ENCODE data around the gene AKR1C3.
"Not testable (repeated sequence)": the region's sequence is repeated elsewhere in the genome, so short reads cannot be mapped to it uniquely, and the experiment has no call there.

The AKR1C3 gene

GRCh38 chr10:5109861-5110260 lies 15.6 kb downstream of the AKR1C3 start:
- not testable (repeated sequence) for ATAC-seq

DNA sequence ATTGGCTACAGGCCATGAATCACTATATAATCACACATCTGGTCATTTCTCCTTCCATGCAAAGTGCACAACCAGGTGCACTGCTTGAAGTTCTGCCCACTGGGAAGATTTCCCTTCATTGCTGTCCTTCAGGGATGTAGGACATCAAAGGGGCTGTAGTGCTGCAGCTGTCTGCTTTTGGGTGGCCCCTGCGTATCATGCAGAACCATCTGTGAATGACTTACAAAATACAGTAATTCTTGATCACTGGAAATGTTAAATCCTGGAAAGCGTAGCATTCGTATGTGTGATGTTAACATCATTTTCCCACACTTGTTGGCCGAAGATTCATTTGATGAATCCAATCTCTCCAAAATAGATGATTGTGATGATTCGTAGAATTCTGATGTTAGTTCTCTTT lies 22.4 kb downstream of the AKR1C3 start:
- TF ChIP-seq BACH2 (CRISPR knock-in tag; IDR thresholded peaks at IDR 0.05; ENCODE audit: borderline replicate concordance) (no peak), ESRRG (CRISPR knock-in tag; IDR thresholded peaks at IDR 0.05) (no peak), ZNF565 (CRISPR knock-in tag; conservative IDR thresholded peaks at IDR 0.05; ENCODE audit: low read depth) (no peak), ARNTL (CRISPR knock-in tag; IDR thresholded peaks at IDR 0.05; ENCODE audit: borderline replicate concordance, low read depth) (no peak), TOX (CRISPR knock-in tag; IDR thresholded peaks at IDR 0.05; ENCODE audit: borderline replicate concordance) (no peak), RARB (CRISPR knock-in tag; IDR thresholded peaks at IDR 0.05) (no peak)
- no peak for ATAC-seq

DNA sequence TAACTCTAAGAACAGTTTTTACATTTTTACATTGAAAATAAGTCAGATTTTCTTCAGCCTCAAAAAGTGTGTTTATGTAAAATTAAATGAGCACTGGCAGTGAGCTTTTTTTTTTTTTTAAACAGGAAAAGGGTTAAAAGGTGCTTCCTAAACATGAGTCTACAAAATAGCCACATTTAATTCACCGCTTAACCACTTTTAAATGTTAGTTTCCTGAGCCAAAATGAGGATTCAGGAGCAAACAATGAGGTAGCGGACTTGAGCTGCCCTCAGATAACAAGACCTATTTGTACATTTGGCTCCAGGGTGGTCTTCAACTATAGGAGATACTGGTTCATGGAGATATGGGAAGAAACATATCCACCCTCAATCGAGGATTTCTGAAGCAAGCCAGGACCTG lies 22.8 kb downstream of the AKR1C3 start:
- no peak for ATAC-seq
- no peak for TF ChIP-seq ISL1 (CRISPR knock-in tag; IDR thresholded peaks at IDR 0.05)
- no peak for TF ChIP-seq CSRNP3 (CRISPR knock-in tag; IDR thresholded peaks at IDR 0.05)
- no peak for TF ChIP-seq TSHZ2 (CRISPR knock-in tag; IDR thresholded peaks at IDR 0.05)
- no peak for TF ChIP-seq ZNF565 (CRISPR knock-in tag; conservative IDR thresholded peaks at IDR 0.05; ENCODE audit: low read depth)
- no peak for TF ChIP-seq ZFP3 (CRISPR knock-in tag; IDR thresholded peaks at IDR 0.05)
- TF ChIP-seq GLIS3 (CRISPR knock-in tag; IDR thresholded peaks at IDR 0.05) = no peak
- TF ChIP-seq, protein P1, sequence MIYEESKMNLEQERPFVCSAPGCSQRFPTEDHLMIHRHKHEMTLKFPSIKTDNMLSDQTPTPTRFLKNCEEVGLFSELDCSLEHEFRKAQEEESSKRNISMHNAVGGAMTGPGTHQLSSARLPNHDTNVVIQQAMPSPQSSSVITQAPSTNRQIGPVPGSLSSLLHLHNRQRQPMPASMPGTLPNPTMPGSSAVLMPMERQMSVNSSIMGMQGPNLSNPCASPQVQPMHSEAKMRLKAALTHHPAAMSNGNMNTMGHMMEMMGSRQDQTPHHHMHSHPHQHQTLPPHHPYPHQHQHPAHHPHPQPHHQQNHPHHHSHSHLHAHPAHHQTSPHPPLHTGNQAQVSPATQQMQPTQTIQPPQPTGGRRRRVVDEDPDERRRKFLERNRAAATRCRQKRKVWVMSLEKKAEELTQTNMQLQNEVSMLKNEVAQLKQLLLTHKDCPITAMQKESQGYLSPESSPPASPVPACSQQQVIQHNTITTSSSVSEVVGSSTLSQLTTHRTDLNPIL (CRISPR knock-in tag; IDR thresholded peaks at IDR 0.05; ENCODE audit: low read depth) = no peak
- TF ChIP-seq, protein P2, sequence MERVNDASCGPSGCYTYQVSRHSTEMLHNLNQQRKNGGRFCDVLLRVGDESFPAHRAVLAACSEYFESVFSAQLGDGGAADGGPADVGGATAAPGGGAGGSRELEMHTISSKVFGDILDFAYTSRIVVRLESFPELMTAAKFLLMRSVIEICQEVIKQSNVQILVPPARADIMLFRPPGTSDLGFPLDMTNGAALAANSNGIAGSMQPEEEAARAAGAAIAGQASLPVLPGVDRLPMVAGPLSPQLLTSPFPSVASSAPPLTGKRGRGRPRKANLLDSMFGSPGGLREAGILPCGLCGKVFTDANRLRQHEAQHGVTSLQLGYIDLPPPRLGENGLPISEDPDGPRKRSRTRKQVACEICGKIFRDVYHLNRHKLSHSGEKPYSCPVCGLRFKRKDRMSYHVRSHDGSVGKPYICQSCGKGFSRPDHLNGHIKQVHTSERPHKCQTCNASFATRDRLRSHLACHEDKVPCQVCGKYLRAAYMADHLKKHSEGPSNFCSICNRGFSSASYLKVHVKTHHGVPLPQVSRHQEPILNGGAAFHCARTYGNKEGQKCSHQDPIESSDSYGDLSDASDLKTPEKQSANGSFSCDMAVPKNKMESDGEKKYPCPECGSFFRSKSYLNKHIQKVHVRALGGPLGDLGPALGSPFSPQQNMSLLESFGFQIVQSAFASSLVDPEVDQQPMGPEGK (CRISPR knock-in tag; IDR thresholded peaks at IDR 0.05; ENCODE audit: borderline replicate concordance) = no peak
- no peak for TF ChIP-seq OSR1 (CRISPR knock-in tag; IDR thresholded peaks at IDR 0.05)
- TF ChIP-seq POU6F1 (CRISPR knock-in tag; IDR thresholded peaks at IDR 0.05; ENCODE audit: borderline replicate concordance, low read depth) = no peak
- TF ChIP-seq ESRRG (CRISPR knock-in tag; IDR thresholded peaks at IDR 0.05) = no peak
- TF ChIP-seq CSDC2 (CRISPR knock-in tag; IDR thresholded peaks at IDR 0.05) = no peak
- TF ChIP-seq ZC3H10 (CRISPR knock-in tag; IDR thresholded peaks at IDR 0.05) = no peak
- TF ChIP-seq ARNTL (CRISPR knock-in tag; IDR thresholded peaks at IDR 0.05; ENCODE audit: borderline replicate concordance, low read depth) = no peak

DNA sequence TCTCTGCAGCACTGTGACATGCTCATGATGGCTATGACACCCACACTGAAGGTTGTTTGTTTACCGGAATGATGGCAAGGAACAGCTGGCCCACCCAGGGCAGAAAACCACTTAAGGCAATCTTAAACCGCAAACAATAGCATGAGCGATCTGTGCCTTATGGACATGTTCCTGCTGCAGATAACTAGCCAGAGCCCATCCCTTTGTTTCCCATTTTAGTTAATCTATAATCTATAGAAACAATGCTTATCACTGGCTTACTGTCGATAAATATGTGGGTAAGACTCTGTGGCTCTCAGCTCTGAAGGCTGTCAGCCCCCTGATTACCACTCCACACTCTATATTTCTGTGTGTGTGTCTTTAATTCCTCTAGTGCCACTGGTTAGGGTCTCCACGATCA lies 25.8 kb downstream of the AKR1C3 start:
- ATAC-seq = not testable (repeated sequence)

DNA sequence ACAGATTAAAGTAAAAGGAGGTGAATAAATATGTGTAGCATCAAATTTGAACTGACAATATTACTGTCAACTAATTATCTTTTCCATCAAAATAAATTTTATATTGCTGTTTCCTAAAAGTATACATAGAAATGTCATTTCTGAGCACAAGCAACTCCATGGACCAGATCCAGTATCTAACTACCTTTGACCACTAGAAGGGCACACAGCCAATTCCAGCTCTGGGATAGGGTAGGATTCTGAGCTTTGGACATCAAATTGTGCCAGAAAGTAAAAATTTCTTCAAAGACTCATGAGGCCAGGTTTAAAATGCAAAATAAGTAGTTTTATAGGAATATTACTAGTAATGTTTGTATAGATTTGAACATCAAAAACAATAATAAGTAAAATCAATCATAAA lies 29.7 kb downstream of the AKR1C3 start:
- no peak for TF ChIP-seq ISL1 (CRISPR knock-in tag; IDR thresholded peaks at IDR 0.05)
- TF ChIP-seq ARNTL (CRISPR knock-in tag; IDR thresholded peaks at IDR 0.05; ENCODE audit: borderline replicate concordance, low read depth) = no peak
- TF ChIP-seq RARB (CRISPR knock-in tag; IDR thresholded peaks at IDR 0.05) = no peak
- TF ChIP-seq CSRNP3 (CRISPR knock-in tag; IDR thresholded peaks at IDR 0.05) = no peak
- no peak for ATAC-seq

Data from SK-N-SH treated with all-trans-retinoic acid at 6 μM for 48 hours (cell line).